Loucy (cell line): Measurements from ENCODE around the gene CAMSAP1.
A peak's percentile ranks its signal among the peaks of the same experiment; 100 is the strongest.

Experiments
- H2AFZ ChIP-seq: fragments of 200-600 bp; sonication (generic); 2 replicates; pipeline ENCODE4 v1.6.0; 2016; ENCODE audit warnings: antibody characterized with exemption, mild to moderate bottlenecking, low read length, moderate library complexity
- H3F3A ChIP-seq: fragments of 200-600 bp; 2 replicates; pipeline ENCODE4 v1.6.0; 2016; ENCODE audit warnings: antibody characterized with exemption, low read depth, mild to moderate bottlenecking
- H3K27me3 ChIP-seq: fragments of 200-600 bp; sonication (generic); 2 replicates; pipeline ENCODE4 v1.6.1; 2014; ENCODE audit warnings: low read length, mild to moderate bottlenecking; ENCODE audit not compliant: insufficient read depth, poor library complexity, severe bottlenecking
- H3K36me3 ChIP-seq: fragments of 200-600 bp; sonication (generic); 2 replicates; pipeline ENCODE4 v1.6.1; 2016; ENCODE audit warnings: low read length; ENCODE audit not compliant: insufficient read depth
- H3K4me1 ChIP-seq: fragments of 200-600 bp; sonication (generic); 2 replicates; pipeline ENCODE4 v1.5.1; 2014; ENCODE audit warnings: low read length, mild to moderate bottlenecking; ENCODE audit not compliant: insufficient read depth, poor library complexity, severe bottlenecking
- H3K4me2 ChIP-seq: fragments of 200-600 bp; sonication (generic); 2 replicates; pipeline ENCODE4 v1.6.0; 2014; ENCODE audit warnings: antibody characterized with exemption, low read length, low read depth, mild to moderate bottlenecking; ENCODE audit not compliant: poor library complexity, severe bottlenecking
- H3K4me3 ChIP-seq: fragments of 200-600 bp; sonication (generic); 2 replicates; pipeline ENCODE4 v1.5.1; 2014; ENCODE audit warnings: low read length, mild to moderate bottlenecking, mixed read lengths; ENCODE audit not compliant: poor library complexity, severe bottlenecking
- H3K79me2 ChIP-seq: fragments of 200-600 bp; sonication (generic); 2 replicates; pipeline ENCODE4 v1.6.1; 2014; ENCODE audit warnings: low read length; ENCODE audit not compliant: insufficient read depth
- H3K9ac ChIP-seq: fragments of 200-600 bp; sonication (generic); 2 replicates; pipeline ENCODE4 v1.6.0; 2014; ENCODE audit warnings: mild to moderate bottlenecking, low read depth, low read length, moderate library complexity; ENCODE audit not compliant: poor library complexity, severe bottlenecking
- H3K9me2 ChIP-seq: fragments of 200-600 bp; sonication (generic); replicated peaks from 2 replicates; pipeline ENCODE4 v1.6.1; 2016; ENCODE audit warnings: low read depth, low read length, mixed read lengths
- H3K9me3 ChIP-seq: fragments of 200-600 bp; sonication (generic); 2 replicates; pipeline ENCODE4 v1.6.1; 2014; ENCODE audit warnings: mild to moderate bottlenecking, antibody characterized with exemption, low read length, low read depth; ENCODE audit not compliant: insufficient read depth
- H4K20me1 ChIP-seq: fragments of 200-600 bp; sonication (generic); 2 replicates; pipeline ENCODE4 v1.6.0; 2014; ENCODE audit warnings: antibody characterized with exemption, low read length, mild to moderate bottlenecking; ENCODE audit not compliant: insufficient read depth, poor library complexity, severe bottlenecking
- CTCF ChIP-seq: fragments of 200-600 bp; sonication (generic); conservative IDR thresholded peaks from 2 replicates; pipeline ENCODE4 v1.5.1; 2014; ENCODE audit warnings: mild to moderate bottlenecking, antibody characterized with exemption, low read length
- EZH2phosphoT487 ChIP-seq: fragments of 200-600 bp; IDR thresholded peaks from 2 replicates; pipeline ENCODE4 v1.6.1; 2018; ENCODE audit warnings: antibody characterized with exemption, mild to moderate bottlenecking, moderate library complexity, borderline replicate concordance

CAMSAP1 gene

GRCh38 chr9:135887021-135887507, 20.3 kb downstream of the CAMSAP1 start:
- Histone ChIP-seq H3K4me1 (peaks cover 39% of the 10 kb centered on the region), H3K36me3 (peaks cover 7% of the 10 kb centered on the region; the same call in 1 of the 2 replicates), H3K9me3 (no peaks in the 10 kb centered on the region), H3K9me2 (no peaks in the 10 kb centered on the region), H3K4me3 (no peak overlapping the region), H4K20me1 (peaks cover 92% of the 10 kb centered on the region), H3K9ac (no peak overlapping the region), H3F3A (no peaks in the 10 kb centered on the region), H3K27me3 (no peaks in the 10 kb centered on the region), H3K4me2 (peak overlapping the region; percentile 61), H2AFZ (no peak overlapping the region), H3K79me2 (peaks cover 100% of the 10 kb centered on the region)
- TF ChIP-seq EZH2phosphoT487: no peak
- no peak for TF ChIP-seq CTCF

- H3K79me2 ChIP-seq: peaks cover 100% of the 10 kb centered on the region
- no peak overlapping the region for H3K4me2 ChIP-seq
- peaks cover 39% of the 10 kb centered on the region for H3K4me1 ChIP-seq
Observed at GRCh38 chr9:135886147-135886981, 21.0 kb downstream of the CAMSAP1 start.

GRCh38 chr9:135885100-135885853, 22.1 kb downstream of the CAMSAP1 start:
- Histone ChIP-seq H3K9ac (no peak overlapping the region), H3K4me1 (peaks cover 39% of the 10 kb centered on the region), H4K20me1 (peaks cover 74% of the 10 kb centered on the region)

More at GRCh38 chr9:135886147-135886981, 21.0 kb downstream of the CAMSAP1 start:
- Histone ChIP-seq H4K20me1 (peaks cover 85% of the 10 kb centered on the region), H3K9me3 (no peaks in the 10 kb centered on the region), H3K9ac (no peak overlapping the region), H3F3A (no peaks in the 10 kb centered on the region), H3K27me3 (no peaks in the 10 kb centered on the region), H3K4me3 (no peak overlapping the region), H3K9me2 (no peaks in the 10 kb centered on the region), H3K36me3 (peaks cover 14% of the 10 kb centered on the region; the same call in 1 of the 2 replicates), H2AFZ (no peak overlapping the region)
- TF ChIP-seq CTCF (no peak), EZH2phosphoT487 (no peak)

More at GRCh38 chr9:135885100-135885853, 22.1 kb downstream of the CAMSAP1 start:
- Histone ChIP-seq H3K9me2 (no peaks in the 10 kb centered on the region), H2AFZ (no peak overlapping the region), H3K79me2 (peaks cover 96% of the 10 kb centered on the region), H3K9me3 (no peaks in the 10 kb centered on the region), H3K36me3 (peaks cover 15% of the 10 kb centered on the region; the same call in 1 of the 2 replicates), H3K27me3 (no peaks in the 10 kb centered on the region), H3K4me3 (no peak overlapping the region), H3K4me2 (no peak overlapping the region), H3F3A (no peaks in the 10 kb centered on the region)
- TF ChIP-seq CTCF (no peak), EZH2phosphoT487 (no peak)
